H1 (cell line): ENCODE data around the gene SYNDIG1. TPM values are rescaled to one million over a fixed set of nuclear protein-coding genes. Genes with fewer than 3 reads are reported as not detected.

Experiments used
- CTCF ChIA-PET: fragments of 300-600 bp; sonication (Branson Sonifier 250); formaldehyde crosslinking; loops from one replicate; lab custom pipeline; 2021; ENCODE audit not compliant: partially characterized antibody; lab: Charles Lee
- POLR2A ChIA-PET: fragments of 300-600 bp; sonication (Branson Sonifier 250); formaldehyde crosslinking; loops from one replicate; lab custom pipeline; 2021; ENCODE audit warnings: inconsistent platforms; ENCODE audit not compliant: partially characterized antibody; lab: Charles Lee
- DNase-seq, 2 experiments: peaks; one replicate each; pipeline versions ENCODE4 v3.0.0 to v3.0.0-alpha.2; 2010 to 2022; ENCODE audit warnings: low spot score in 2 of 2, low read depth in 1 of 2, mixed read lengths in 1 of 2
- FAIRE-seq: peaks from 2 replicates; lab custom pipeline; 2011; peaks lifted over from hg19 to GRCh38; lab: Jason Lieb, UNC
- H2AFZ ChIP-seq: 2 replicates; pipeline ENCODE4 v1.8.1; 2012; ENCODE audit warnings: low read length, inconsistent platforms
- H2AK5ac ChIP-seq: 2 replicates; pipeline ENCODE4 v1.6.1; 2013; ENCODE audit warnings: low read depth, low read length
- H2BK120ac ChIP-seq: replicated peaks from 2 replicates; pipeline ENCODE3; 2013; ENCODE audit warnings: low read depth, low read length, inconsistent platforms
- H2BK12ac ChIP-seq: 2 replicates; pipeline ENCODE4 v1.6.1; 2013; ENCODE audit warnings: low read depth, low read length
- H2BK15ac ChIP-seq: 2 replicates; pipeline ENCODE4 v1.6.1; 2013; ENCODE audit warnings: low read length
- H2BK20ac ChIP-seq: 2 replicates; pipeline ENCODE4 v1.6.1; 2013; ENCODE audit warnings: low read length
- H2BK5ac ChIP-seq: 2 replicates; pipeline ENCODE4 v1.6.1; 2013; ENCODE audit warnings: low read depth, low read length
- H3K14ac ChIP-seq: 2 replicates; pipeline ENCODE4 v1.6.1; 2013; ENCODE audit warnings: inconsistent platforms; ENCODE audit not compliant: insufficient read length
- H3K18ac ChIP-seq: 2 replicates; pipeline ENCODE4 v1.6.1; 2013; ENCODE audit warnings: low read length; ENCODE audit errors: extremely low read depth
- H3K23ac ChIP-seq: 2 replicates; pipeline ENCODE4 v1.6.1; 2013; ENCODE audit warnings: inconsistent platforms; ENCODE audit not compliant: insufficient read length
- H3K23me2 ChIP-seq: 2 replicates; pipeline ENCODE4 v1.6.1; 2013; ENCODE audit warnings: low read depth, low read length
- H3K27ac ChIP-seq: 2 replicates; pipeline ENCODE4 v1.6.1; 2011; ENCODE audit warnings: low read depth, low read length, inconsistent platforms
- H3K27me3 ChIP-seq, 4 experiments: replicated peaks in 1 of 4; 1 replicate in 1 of 4; 2 replicates in 3 of 4; pipeline versions ENCODE4 v1.6.1 to v1.8.1; 2011 to 2013; ENCODE audit warnings: low read length in 3 of 4, mild to moderate bottlenecking in 3 of 4, inconsistent platforms in 2 of 4, mixed read lengths in 2 of 4, moderate library complexity in 1 of 4; ENCODE audit not compliant: control insufficient read depth in 3 of 4, insufficient read depth in 3 of 4; ENCODE audit errors: extremely low read depth in 1 of 4
- H3K36me3 ChIP-seq, 4 experiments: 2 replicates each; pipeline versions ENCODE4 v1.6.1 to v1.8.1; 2011 to 2013; ENCODE audit warnings: mild to moderate bottlenecking in 4 of 4, low read length in 3 of 4, moderate library complexity in 2 of 4, control low read depth in 1 of 4, inconsistent platforms in 1 of 4; ENCODE audit not compliant: insufficient read depth in 4 of 4, control insufficient read depth in 2 of 4
- H3K4ac ChIP-seq: replicated peaks from 2 replicates; pipeline ENCODE3; 2013; ENCODE audit warnings: low read length, low read depth, mixed read lengths, inconsistent platforms; ENCODE audit not compliant: insufficient read length
- H3K4me1 ChIP-seq, 4 experiments: replicated peaks in 1 of 4; 1 replicate in 1 of 4; 2 replicates in 3 of 4; pipeline versions ENCODE4 v1.6.1 to v1.8.1; 2011 to 2013; ENCODE audit warnings: low read length in 3 of 4, inconsistent platforms in 2 of 4, mixed read lengths in 1 of 4; ENCODE audit not compliant: insufficient read depth in 4 of 4, control insufficient read depth in 3 of 4
- H3K4me2 ChIP-seq, 2 experiments: 2 replicates each; pipeline versions ENCODE4 v1.6.1 to v1.8.1; 2011 to 2013; ENCODE audit warnings: low read depth in 2 of 2, low read length in 2 of 2, control low read depth in 1 of 2, inconsistent platforms in 1 of 2, mild to moderate bottlenecking in 1 of 2; ENCODE audit not compliant: insufficient read depth in 1 of 2
- H3K4me3 ChIP-seq, 4 experiments: fragments of 200-600, 300-600 bp in 1 of 4; sonication (generic), shearing (Covaris generic), sonication (Bioruptor Twin) in 1 of 4; 2 replicates each; pipeline versions ENCODE4 v1.5.1 to v1.8.1; 2011 to 2016; ENCODE audit warnings: low read length in 4 of 4, low read depth in 3 of 4, control low read depth in 2 of 4, inconsistent platforms in 2 of 4, mild to moderate bottlenecking in 2 of 4, mixed read lengths in 1 of 4, moderate library complexity in 1 of 4; ENCODE audit not compliant: insufficient read depth in 2 of 4; ENCODE audit errors: extremely low read depth in 1 of 4
- H3K56ac ChIP-seq: replicated peaks from 2 replicates; pipeline ENCODE3; 2013; ENCODE audit warnings: low read depth, mild to moderate bottlenecking, mixed read lengths, low read length, inconsistent platforms; ENCODE audit not compliant: insufficient read length
- H3K79me1 ChIP-seq: 2 replicates; pipeline ENCODE4 v1.6.1; 2013; ENCODE audit warnings: low read depth, low read length, control low read depth
- H3K79me2 ChIP-seq, 2 experiments: 2 replicates each; pipeline versions ENCODE4 v1.6.1 to v1.8.1; 2012 to 2013; ENCODE audit warnings: low read length in 2 of 2, mild to moderate bottlenecking in 2 of 2, inconsistent platforms in 1 of 2; ENCODE audit not compliant: insufficient read depth in 2 of 2, control insufficient read depth in 1 of 2
- H3K9ac ChIP-seq, 4 experiments: replicated peaks in 1 of 4; 1 replicate in 1 of 4; 2 replicates in 3 of 4; pipeline versions ENCODE4 v1.6.1 to v1.8.1; 2011 to 2013; ENCODE audit warnings: low read depth in 3 of 4, low read length in 3 of 4, control low read depth in 2 of 4, mild to moderate bottlenecking in 2 of 4, moderate library complexity in 2 of 4, inconsistent platforms in 1 of 4; ENCODE audit errors: extremely low read depth in 1 of 4
- H3K9me3 ChIP-seq, 2 experiments: 2 replicates each; pipeline versions ENCODE4 v1.6.1 to v1.8.1; 2012 to 2013; ENCODE audit warnings: mild to moderate bottlenecking in 2 of 2, moderate library complexity in 2 of 2, control low read depth in 1 of 2, inconsistent platforms in 1 of 2, low read depth in 1 of 2, low read length in 1 of 2, mixed read lengths in 1 of 2; ENCODE audit not compliant: insufficient read depth in 2 of 2
- H4K20me1 ChIP-seq, 2 experiments: replicated peaks in 1 of 2; 2 replicates each; pipeline versions ENCODE3 to v1.8.1; 2011 to 2013; ENCODE audit warnings: inconsistent platforms in 2 of 2, low read length in 2 of 2, mild to moderate bottlenecking in 1 of 2; ENCODE audit not compliant: insufficient read depth in 2 of 2, control insufficient read depth in 1 of 2
- H4K5ac ChIP-seq: 2 replicates; pipeline ENCODE4 v1.6.1; 2013; ENCODE audit warnings: low read length, low read depth, mixed read lengths, inconsistent platforms; ENCODE audit not compliant: insufficient read length
- H4K8ac ChIP-seq: 2 replicates; pipeline ENCODE4 v1.8.0; 2013; ENCODE audit warnings: mild to moderate bottlenecking, moderate library complexity, low read length, inconsistent platforms; ENCODE audit not compliant: insufficient read depth; ENCODE audit errors: extremely low read depth
- H4K91ac ChIP-seq: replicated peaks from 2 replicates; pipeline ENCODE3; 2013; ENCODE audit warnings: low read length, mixed read lengths, inconsistent platforms; ENCODE audit not compliant: insufficient read length
- EZH2 ChIP-seq: fragments of 200-600 bp; sonication (generic); IDR thresholded peaks from 2 replicates; pipeline ENCODE4 v1.7.1; 2012; ENCODE audit warnings: low read depth, mild to moderate bottlenecking, moderate library complexity, low read length, inconsistent platforms; ENCODE audit not compliant: severe bottlenecking
- SAP30 ChIP-seq: fragments of 300-600 bp; sonication (generic); IDR thresholded peaks from 2 replicates; pipeline ENCODE4 v1.7.1; 2012; ENCODE audit warnings: low read length, moderate library complexity, mild to moderate bottlenecking, inconsistent platforms; ENCODE audit not compliant: insufficient read depth, insufficient replicate concordance
- SP4 ChIP-seq: IDR thresholded peaks from 2 replicates; pipeline ENCODE4 v1.6.1; 2012; ENCODE audit warnings: low read length, inconsistent platforms
- WGBS, 2 experiments: shearing (Covaris generic) in 1 of 2; methylation state at CpG; one replicate each; pipeline versions ENCODE4 v1.1.6 to v1.1.7; 2013 to 2015; ENCODE audit warnings: low lambda C conversion rate in 2 of 2, mixed read lengths in 2 of 2, inconsistent platforms in 1 of 2, low coverage in 1 of 2, missing lambda C conversion rate in 1 of 2; ENCODE audit not compliant: insufficient replicate concordance in 2 of 2, insufficient coverage in 1 of 2, insufficient read length in 1 of 2; ENCODE audit errors: extremely low coverage in 1 of 2, missing lambda C conversion rate in 1 of 2; 5-methylcytosine and 5-hydroxymethylcytosine counted together
- polyA plus RNA-seq, 7 experiments: library from polyadenylated mRNA; depleted of rRNA in 3 of 7; stranded (reverse) in 5 of 7; unstranded in 2 of 7; fragments of >200 nt in 5 of 7; fragments of 200-250 nt in 2 of 7; gene quantifications; 1 replicate in 5 of 7; 2 replicates in 1 of 7; 4 replicates in 1 of 7; pipeline versions ENCODE4 v1.2.1 to v1.2.3, GENCODE V29; 2011 to 2013; ENCODE audit warnings: missing spikeins in 2 of 7, mixed read lengths in 2 of 7
- total RNA-seq: library from RNA; stranded (reverse); fragmentation: NEBNext Ultra II Directional; extraction: Animal tissue kit (Norgen Biotek cat#: 25700); gene quantifications from 2 replicates; pipeline ENCODE4 v1.2.1, GENCODE V29; 2021

SYNDIG1 gene
- total and polyA plus RNA-seq, 2 of the 8 experiments (the other 6 are each of a cell fraction or from before 2014, with no cell fraction given), result 6.5 to 7.8 TPM

DNA sequence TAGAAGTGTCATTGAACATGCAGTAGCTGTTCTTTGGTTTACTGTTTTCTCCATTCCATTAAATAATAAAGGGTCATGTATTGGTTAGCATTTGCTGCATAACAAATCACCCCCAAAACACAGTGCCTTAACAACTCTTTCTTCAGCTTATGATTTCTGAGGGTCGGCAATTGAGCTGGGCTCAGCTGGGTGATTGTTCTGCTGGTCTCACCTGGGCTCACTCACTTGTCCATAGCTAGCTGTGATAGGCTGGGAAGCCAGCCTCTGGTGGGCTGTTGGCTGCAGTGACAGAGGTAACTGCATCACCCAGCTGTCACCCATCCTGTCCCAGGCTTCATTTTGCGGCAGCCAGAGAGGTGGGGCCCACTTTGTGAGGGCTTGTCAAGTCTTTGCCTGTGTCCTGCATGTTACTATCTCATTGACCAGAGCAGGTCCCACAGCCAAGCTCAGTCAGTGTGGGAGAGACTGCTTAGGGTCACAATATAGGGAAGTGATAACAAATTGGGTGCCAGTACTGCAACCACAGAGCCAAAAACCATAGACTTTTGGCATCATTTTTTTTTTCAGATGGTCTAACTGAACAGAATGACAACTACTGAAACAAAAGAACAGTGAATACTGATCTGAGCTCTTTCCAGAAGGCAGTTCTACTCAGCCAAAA, 76.9 kb downstream of the SYNDIG1 start:
- POLR2A ChIA-PET, result no interaction called here

More for the DNA sequence above, 76.9 kb downstream of the SYNDIG1 start:
- H3K18ac ChIP-seq, result no peak overlapping the region
- H3K9me3 ChIP-seq, result 0 out of 4 replicates have a peak, but pooled peaks cover 0 to 2% of the 10 kb centered on the region in 2 experiments
- peaks cover 0 to 11% (median 4%) of the 10 kb centered on the region in 4 experiments; a peak in 4 of 8 replicates for H3K36me3 ChIP-seq
- no peak overlapping the region for H3K4me3 ChIP-seq
- H3K79me2 ChIP-seq, result no peaks in the 10 kb centered on the region
- CTCF ChIA-PET, result interaction anchor here (0.8 kb wide), 1 partner anchor 12 kb away, joined by 4 read pairs; no protein-coding TSS in a partner anchor
- no peak overlapping the region for H2BK12ac ChIP-seq
- no peak overlapping the region for H2BK15ac ChIP-seq
- no peak overlapping the region for H3K4ac ChIP-seq
- no peaks in the 10 kb centered on the region for H3K79me1 ChIP-seq
- H2BK5ac ChIP-seq, result no peak overlapping the region
- H3K4me2 ChIP-seq, result no peak overlapping the region
- no peak overlapping the region for H3K27ac ChIP-seq
- no peaks in the 10 kb centered on the region for H3K27me3 ChIP-seq
- FAIRE-seq, result no peak
- H2BK20ac ChIP-seq, result no peak overlapping the region
- H4K91ac ChIP-seq, result no peak overlapping the region
- H3K4me1 ChIP-seq, result peaks cover 0 to 5% (median under 1%) of the 10 kb centered on the region in 4 experiments; a peak in 2 of 7 replicates
- H3K23me2 ChIP-seq, result no peaks in the 10 kb centered on the region
- H2BK120ac ChIP-seq, result no peak overlapping the region
- H3K9ac ChIP-seq, result no peak overlapping the region
- H4K20me1 ChIP-seq, result peaks cover 0 to 3% of the 10 kb centered on the region in 2 experiments
- H2AFZ ChIP-seq, result no peak overlapping the region
- no peak overlapping the region for H4K8ac ChIP-seq
- no peak overlapping the region for H3K23ac ChIP-seq
- H4K5ac ChIP-seq, result no peak overlapping the region
- DNase-seq, result no peak
- no peak overlapping the region for H3K56ac ChIP-seq
- no peak overlapping the region for H2AK5ac ChIP-seq
- 93% methylated on average over 2 of the region's 2 CpGs; no CpG with 5 or more reads in 1 of the 2 experiments for WGBS, 2 experiments
- no peak overlapping the region for H3K14ac ChIP-seq
- TF ChIP-seq SP4 (no peak), SAP30 (no peak), EZH2 (no peak)
